Breast epithelium (tissue), 4 donors: Measurements from ENCODE around the gene MEFV. TPM values are rescaled to one million over a fixed set of nuclear protein-coding genes. Genes with fewer than 3 reads are reported as not detected.

ENCODE experiments used
- DNase-seq, 2 donors: peaks; one replicate each; pipeline ENCODE4 v3.0.0-alpha.2; 2019; ENCODE audit warnings: low spot score in 2 of 2
- H3K27ac ChIP-seq, 2 donors: fragments of 200-600 bp; sonication (generic) in 1 of 2; one replicate each; pipeline ENCODE4 v1.5.1; 2016 to 2019; ENCODE audit warnings: mild to moderate bottlenecking in 1 of 2
- H3K27me3 ChIP-seq, 2 donors: fragments of 200-600 bp; sonication (generic) in 1 of 2; one replicate each; pipeline versions ENCODE4 v1.5.1 to v1.6.0; 2017 to 2019; ENCODE audit warnings: control low read depth in 1 of 2, mild to moderate bottlenecking in 1 of 2
- H3K36me3 ChIP-seq: fragments of 200-600 bp; one replicate; pipeline ENCODE4 v1.5.1; 2019
- H3K4me1 ChIP-seq, 2 donors: fragments of 200-600 bp; sonication (generic); one replicate each; pipeline ENCODE4 v1.5.1; 2016 to 2019; ENCODE audit warnings: control low read depth in 1 of 2
- H3K4me3 ChIP-seq, 3 donors: fragments of 200-600 bp; sonication (generic); 1 replicate in 2 of 3; 2 replicates in 1 of 3; pipeline ENCODE4 v1.5.1; 2016 to 2019; ENCODE audit warnings: mild to moderate bottlenecking in 3 of 3, moderate library complexity in 2 of 3
- H3K9me3 ChIP-seq, 2 donors: fragments of 200-600 bp; sonication (generic) in 1 of 2; one replicate each; pipeline ENCODE4 v1.5.1; 2016 to 2019; ENCODE audit warnings: control low read depth in 1 of 2
- POLR2A ChIP-seq: fragments of 450-650 bp; IDR thresholded peaks from one replicate; pipeline ENCODE4 v1.6.1; 2016; ENCODE audit warnings: antibody characterized with exemption, mild to moderate bottlenecking, moderate library complexity
- POLR2AphosphoS5 ChIP-seq, 3 donors: sonication (generic); formaldehyde crosslinking; IDR thresholded peaks; one replicate each; pipeline ENCODE4 v1.6.1; 2017; ENCODE audit warnings: antibody characterized with exemption in 3 of 3
- intact Hi-C: fragments of 100-400 bp; cut with DNase I; formaldehyde crosslinking; loops from one replicate; pipeline ENCODE4 v1.15.1; 2023; ENCODE audit warnings: low total_unique reads
- total RNA-seq, 3 donors: library from RNA; depleted of rRNA; stranded (reverse); fragments of >200 nt; gene quantifications; one replicate each; pipeline ENCODE4 v1.1.0, GENCODE V29; 2016
- TF ChIP-seq, protein P1 (sequence below), 3 donors: fragments of 450-650 bp; IDR thresholded peaks; one replicate each; pipeline ENCODE4 v1.5.1; 2016 to 2017; ENCODE audit warnings: antibody characterized with exemption in 3 of 3, mild to moderate bottlenecking in 3 of 3, moderate library complexity in 3 of 3

MEFV gene
- total RNA-seq, 3 donors from 2014 or later: 0.66 to 5.6 (median 1.8) TPM

GRCh38 chr16:3241761-3242160 lies 14.7 kb downstream of the MEFV start:
- no peaks in the 10 kb centered on the region for H3K4me1 ChIP-seq
- peaks cover 0 to 7% of the 10 kb centered on the region in 2 donors for H3K27me3 ChIP-seq
- H3K4me3 ChIP-seq: no peak overlapping the region
- no peaks in the 10 kb centered on the region for H3K36me3 ChIP-seq
- H3K9me3 ChIP-seq: no peaks in the 10 kb centered on the region
- intact Hi-C loops: no loop called here
- no peak overlapping the region for H3K27ac ChIP-seq
- TF ChIP-seq POLR2A: no peak
- TF ChIP-seq, protein P1, sequence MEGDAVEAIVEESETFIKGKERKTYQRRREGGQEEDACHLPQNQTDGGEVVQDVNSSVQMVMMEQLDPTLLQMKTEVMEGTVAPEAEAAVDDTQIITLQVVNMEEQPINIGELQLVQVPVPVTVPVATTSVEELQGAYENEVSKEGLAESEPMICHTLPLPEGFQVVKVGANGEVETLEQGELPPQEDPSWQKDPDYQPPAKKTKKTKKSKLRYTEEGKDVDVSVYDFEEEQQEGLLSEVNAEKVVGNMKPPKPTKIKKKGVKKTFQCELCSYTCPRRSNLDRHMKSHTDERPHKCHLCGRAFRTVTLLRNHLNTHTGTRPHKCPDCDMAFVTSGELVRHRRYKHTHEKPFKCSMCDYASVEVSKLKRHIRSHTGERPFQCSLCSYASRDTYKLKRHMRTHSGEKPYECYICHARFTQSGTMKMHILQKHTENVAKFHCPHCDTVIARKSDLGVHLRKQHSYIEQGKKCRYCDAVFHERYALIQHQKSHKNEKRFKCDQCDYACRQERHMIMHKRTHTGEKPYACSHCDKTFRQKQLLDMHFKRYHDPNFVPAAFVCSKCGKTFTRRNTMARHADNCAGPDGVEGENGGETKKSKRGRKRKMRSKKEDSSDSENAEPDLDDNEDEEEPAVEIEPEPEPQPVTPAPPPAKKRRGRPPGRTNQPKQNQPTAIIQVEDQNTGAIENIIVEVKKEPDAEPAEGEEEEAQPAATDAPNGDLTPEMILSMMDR (IDR thresholded peaks at IDR 0.05): no peak
- no peak for TF ChIP-seq POLR2AphosphoS5 (IDR thresholded peaks at IDR 0.05)
- no peak for DNase-seq

DNA sequence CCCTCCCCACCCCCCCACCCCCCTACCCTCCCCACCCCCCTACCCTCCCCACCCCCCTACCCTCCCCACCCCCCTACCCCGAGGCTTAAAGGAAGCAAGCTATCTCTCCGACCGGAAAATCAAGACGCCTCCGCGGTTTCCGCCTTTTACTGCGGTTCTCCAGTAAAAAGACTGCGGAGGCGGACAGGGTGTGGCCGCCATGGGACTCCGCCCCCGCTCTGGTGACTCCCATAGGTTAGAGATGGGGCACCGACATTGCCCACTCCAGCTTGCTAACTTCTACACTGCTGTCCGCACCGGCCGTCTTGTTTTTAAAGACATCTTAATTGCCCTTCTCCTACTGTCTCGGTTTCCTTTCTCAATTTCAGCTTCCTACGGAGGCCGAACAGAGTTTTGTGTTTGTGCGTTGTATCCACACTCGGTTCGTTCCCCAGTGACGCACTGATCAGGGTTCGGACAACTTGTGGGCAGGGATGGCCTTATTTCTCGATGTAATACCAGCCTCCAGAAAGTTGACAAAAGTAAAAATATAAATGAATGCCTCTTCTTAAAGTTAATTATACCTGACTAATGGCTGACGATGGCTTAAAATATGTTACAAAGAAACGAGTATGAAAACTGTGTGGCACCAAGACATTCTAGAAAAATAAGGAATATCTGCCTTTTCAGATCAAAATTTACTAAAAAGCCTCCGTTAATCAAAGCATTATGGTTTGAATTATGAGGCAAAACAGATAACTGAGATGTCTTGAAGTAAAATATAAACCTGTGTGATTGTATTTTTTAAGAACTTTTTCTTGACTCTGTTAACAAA lies 20.4 kb downstream of the MEFV start:
- H3K9me3 ChIP-seq: peaks cover 0 to 4% of the 10 kb centered on the region in 2 donors
- H3K27me3 ChIP-seq: no peaks in the 10 kb centered on the region
- H3K4me3 ChIP-seq: no peak overlapping the region
- TF ChIP-seq POLR2A: no peak
- no peak for TF ChIP-seq POLR2AphosphoS5 (IDR thresholded peaks at IDR 0.05)
- TF ChIP-seq, protein P1 (IDR thresholded peaks at IDR 0.05): no peak
- H3K27ac ChIP-seq: no peak overlapping the region
- intact Hi-C loops: loop anchor here (10.0 kb wide), 1 partner anchor 769 kb away; no protein-coding TSS in a partner anchor
- no peaks in the 10 kb centered on the region for H3K4me1 ChIP-seq
- DNase-seq: no peak
- H3K36me3 ChIP-seq: peaks cover 8% of the 10 kb centered on the region

DNA sequence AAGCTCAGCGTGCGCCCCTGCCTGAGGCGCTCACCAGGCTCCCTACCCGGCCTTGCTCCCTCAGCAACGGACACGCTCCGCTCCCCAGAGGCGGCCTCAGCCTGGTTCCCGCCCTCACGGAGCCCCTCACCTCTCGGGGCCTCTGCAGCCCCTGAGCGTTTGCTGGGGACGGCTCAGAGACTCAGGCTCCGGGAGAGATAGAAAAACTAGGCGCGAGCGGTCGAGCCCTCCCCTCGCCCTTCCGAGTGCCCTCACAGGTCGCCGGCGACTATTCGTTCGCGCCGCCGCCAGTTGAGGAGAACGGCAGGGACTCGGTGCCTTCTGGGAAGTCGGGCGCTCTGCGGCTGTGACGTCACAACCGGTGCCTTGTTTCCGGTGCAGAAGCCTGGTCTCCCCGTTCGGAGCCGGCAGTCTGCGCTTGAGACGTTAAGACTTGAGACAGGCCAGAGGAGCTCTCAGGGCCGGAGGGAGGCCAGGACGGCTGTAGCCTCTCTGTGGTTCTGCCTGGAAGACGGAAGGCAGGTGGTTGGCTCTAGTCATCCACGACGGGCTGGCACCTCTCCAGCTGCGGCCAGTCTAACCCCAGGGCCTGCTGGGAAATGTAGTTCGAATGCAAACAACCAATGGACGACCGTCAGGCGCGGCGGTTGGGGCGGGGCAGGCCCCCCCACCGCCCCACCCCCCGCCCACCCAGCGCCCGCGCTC lies 21.4 kb downstream of the MEFV start, which contains the start of gene ZNF200:
TSS of gene ZNF200 (minus strand) at position 302 of the 705 bp plus-strand sequence. CDS start 1,403 bp downstream, outside the sequence.
- intact Hi-C loops: loop anchor here (10.0 kb wide), 1 partner anchor 770 kb away; no protein-coding TSS in a partner anchor
- peak within 1 kb of the TSS; percentile 95 to 99 for H3K27ac ChIP-seq
- peaks cover 18% of the 10 kb centered on the region for H3K36me3 ChIP-seq
- no peaks in the 10 kb centered on the region for H3K4me1 ChIP-seq
- H3K9me3 ChIP-seq: peaks cover 5 to 7% of the 10 kb centered on the region in 2 donors
- no peaks in the 10 kb centered on the region for H3K27me3 ChIP-seq
- peak within 1 kb of the TSS; percentile 71 to 92 (median 88) for H3K4me3 ChIP-seq
- DNase-seq: peak; percentile 95
- peak; percentile 87 to 92 (median 89) for TF ChIP-seq POLR2AphosphoS5 (IDR thresholded peaks at IDR 0.05)
- TF ChIP-seq POLR2A: no peak
- TF ChIP-seq, protein P1 (IDR thresholded peaks at IDR 0.05): peak in 1 of 3 donors; percentile 14

DNA sequence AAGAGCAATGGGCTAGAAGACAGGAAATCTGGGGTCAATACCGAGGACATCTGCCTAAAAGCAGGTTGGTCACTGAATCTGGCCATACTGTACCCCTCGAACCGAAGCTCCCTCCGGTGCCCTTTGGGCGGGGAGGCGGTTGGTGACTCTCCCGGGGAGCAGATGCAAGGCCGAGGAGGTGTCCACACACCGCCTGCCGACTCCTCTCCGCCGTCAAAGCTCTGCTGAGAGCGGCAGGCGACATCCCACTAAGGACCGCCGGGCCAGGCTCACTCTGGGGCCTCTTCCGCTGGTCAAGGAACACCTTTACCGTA lies 21.9 kb downstream of the MEFV start:
- H3K4me1 ChIP-seq: no peaks in the 10 kb centered on the region
- intact Hi-C loops: loop anchor here (10.0 kb wide), 1 partner anchor 770 kb away; no protein-coding TSS in a partner anchor
- TF ChIP-seq POLR2AphosphoS5 (IDR thresholded peaks at IDR 0.05) (no peak), POLR2A (no peak)
- TF ChIP-seq, protein P1 (IDR thresholded peaks at IDR 0.05): no peak
- H3K4me3 ChIP-seq: peak overlapping the region; percentile 71 to 92 (median 88)
- peaks cover 20% of the 10 kb centered on the region for H3K36me3 ChIP-seq
- peaks cover 10 to 12% of the 10 kb centered on the region in 2 donors for H3K9me3 ChIP-seq
- peak overlapping the region; percentile 95 to 99 for H3K27ac ChIP-seq
- no peak for DNase-seq
- H3K27me3 ChIP-seq: no peaks in the 10 kb centered on the region
